HepG2 (cell line): ENCODE data around the gene SFPQ. TPM values are rescaled to one million over a fixed set of nuclear protein-coding genes. Genes with fewer than 3 reads are reported as not detected.
A peak's percentile ranks its signal among the peaks of the same experiment; 100 is the strongest.

ENCODE experiments used
- CEBPZ ChIP-seq: IDR thresholded peaks from 2 replicates; pipeline ENCODE4 v1.6.1; 2012; ENCODE audit warnings: low read length, improper control_type of control experiment
- DPF2 ChIP-seq: sonication (generic); formaldehyde crosslinking; IDR thresholded peaks from 2 replicates; pipeline ENCODE4 v1.4.0; 2020; ENCODE audit warnings: mild to moderate bottlenecking, low read depth, missing genetic modification reagents, borderline replicate concordance
- FOSL2 ChIP-seq: sonication (generic); formaldehyde crosslinking; IDR thresholded peaks from 2 replicates; pipeline ENCODE4 v1.4.0; 2020; ENCODE audit warnings: missing genetic modification reagents
- FOXO1 ChIP-seq: sonication (generic); formaldehyde crosslinking; IDR thresholded peaks from 2 replicates; pipeline ENCODE4 v1.4.0; 2020; ENCODE audit warnings: missing genetic modification reagents
- MATR3 ChIP-seq: sonication (generic); formaldehyde crosslinking; IDR thresholded peaks from 2 replicates; pipeline ENCODE4 v1.4.0; 2020; ENCODE audit warnings: missing genetic modification reagents
- MYPOP ChIP-seq: sonication (generic); formaldehyde crosslinking; IDR thresholded peaks from 2 replicates; pipeline ENCODE4 v1.8.1; 2023; ENCODE audit warnings: mild to moderate bottlenecking, moderate library complexity, missing genetic modification reagents
- NR1H2 ChIP-seq: sonication (generic); formaldehyde crosslinking; IDR thresholded peaks from 2 replicates; pipeline ENCODE4 v1.8.1; 2022; ENCODE audit warnings: low read depth, missing genetic modification reagents, borderline replicate concordance
- PLSCR1 ChIP-seq: sonication (generic); formaldehyde crosslinking; IDR thresholded peaks from 2 replicates; pipeline ENCODE4 v1.5.0; 2020; ENCODE audit warnings: missing genetic modification reagents, mild to moderate bottlenecking, borderline replicate concordance
- RERE ChIP-seq: IDR thresholded peaks from 2 replicates; pipeline ENCODE4 v1.6.1; 2016; ENCODE audit warnings: low read depth, missing genetic modification reagents, missing compliant biosample characterization
- SPEN ChIP-seq: sonication (generic); formaldehyde crosslinking; IDR thresholded peaks from 2 replicates; pipeline ENCODE4 v1.5.1; 2020; ENCODE audit warnings: low read depth, mild to moderate bottlenecking, missing genetic modification reagents
- SRF ChIP-seq: IDR thresholded peaks from 2 replicates; pipeline ENCODE4 v1.6.1; 2011; ENCODE audit warnings: mild to moderate bottlenecking, low read depth, low read length, moderate library complexity
- STAG1 ChIP-seq: sonication (generic); formaldehyde crosslinking; IDR thresholded peaks from 2 replicates; pipeline ENCODE4 v1.4.0; 2020; ENCODE audit warnings: missing genetic modification reagents
- ZBTB44 ChIP-seq: sonication (generic); formaldehyde crosslinking; IDR thresholded peaks from 2 replicates; pipeline ENCODE4 v1.4.0; 2020; ENCODE audit warnings: missing genetic modification reagents
- ZNF740 ChIP-seq: sonication (generic); formaldehyde crosslinking; IDR thresholded peaks from 2 replicates; pipeline ENCODE4 v1.4.0; 2020; ENCODE audit warnings: missing genetic modification reagents
- ZNF839 ChIP-seq: sonication (generic); formaldehyde crosslinking; IDR thresholded peaks from 2 replicates; pipeline ENCODE4 v1.4.0; 2020; ENCODE audit warnings: missing genetic modification reagents, mild to moderate bottlenecking, borderline replicate concordance
- polyA plus RNA-seq, 8 experiments: library from polyadenylated mRNA; depleted of rRNA in 3 of 8; stranded (reverse) in 7 of 8; unstranded in 1 of 8; fragments of >200 nt; fragmentation: Illumina TruSeq in 4 of 8; extraction: Trizol in 4 of 8; gene quantifications; 2 replicates each; pipeline versions ENCODE4 v1.2.1 to v1.2.3, GENCODE V29; 2011 to 2016; ENCODE audit warnings: low read depth in 4 of 8, missing spikeins in 1 of 8, mixed read lengths in 1 of 8; ENCODE audit not compliant: insufficient read depth in 1 of 8
- total RNA-seq, 5 experiments: library from RNA; depleted of rRNA; stranded (reverse); fragments of >200 nt; fragmentation: Illumina TruSeq; extraction: Trizol; gene quantifications; 2 replicates each; pipeline ENCODE4 v1.2.3, GENCODE V29; 2016; ENCODE audit warnings: low read depth in 1 of 5

The SFPQ gene
- total and polyA plus RNA-seq, 2 of the 13 experiments (the other 11 are each of a cell fraction or from before 2014, with no cell fraction given) = 101 to 292 TPM

- TF ChIP-seq PLSCR1 (CRISPR knock-in tag) (no peak), RERE (CRISPR knock-in tag) (no peak), NR1H2 (no peak), ZBTB44 (CRISPR knock-in tag) (peak; percentile 45; the same call in 1 of the 2 replicates), MATR3 (CRISPR knock-in tag) (no peak), FOSL2 (CRISPR knock-in tag) (peak; percentile 66), STAG1 (no peak), DPF2 (CRISPR knock-in tag) (no peak), ZNF839 (CRISPR knock-in tag) (peak; percentile 84; the same call in 1 of the 2 replicates), SRF (no peak), SPEN (CRISPR knock-in tag) (peak; percentile 69; the same call in 1 of the 2 replicates), CEBPZ (peak; percentile 71), MYPOP (peak; percentile 60; the same call in 1 of the 2 replicates), ZNF740 (CRISPR knock-in tag) (0 out of 2 replicates have a peak, but pooled peaks have one; percentile 46), FOXO1 (CRISPR knock-in tag) (peak; percentile 56; the same call in 1 of the 2 replicates)
Measured at GRCh38 chr1:35192853-35193664, at the start of gene SFPQ (continued).
